ENCODE data around the gene ZNF785.
"Not testable (repeated sequence)": the region's sequence is repeated elsewhere in the genome, so short reads cannot be mapped to it uniquely, and the experiment has no call there.

The ZNF785 gene

GRCh38 chr16:30541502-30542329 lies 43.8 kb downstream of the ZNF785 start:
- Mint-ChIP-seq H3K27ac (no peak overlapping the region), H3K9me3 (no peaks in the 10 kb centered on the region), H3K4me1 (peaks cover 23% of the 10 kb centered on the region), H3K27me3 (no peaks in the 10 kb centered on the region), H3K4me3 (no peak overlapping the region), H3K36me3 (peaks cover 14% of the 10 kb centered on the region)
- no peak for ATAC-seq

DNA sequence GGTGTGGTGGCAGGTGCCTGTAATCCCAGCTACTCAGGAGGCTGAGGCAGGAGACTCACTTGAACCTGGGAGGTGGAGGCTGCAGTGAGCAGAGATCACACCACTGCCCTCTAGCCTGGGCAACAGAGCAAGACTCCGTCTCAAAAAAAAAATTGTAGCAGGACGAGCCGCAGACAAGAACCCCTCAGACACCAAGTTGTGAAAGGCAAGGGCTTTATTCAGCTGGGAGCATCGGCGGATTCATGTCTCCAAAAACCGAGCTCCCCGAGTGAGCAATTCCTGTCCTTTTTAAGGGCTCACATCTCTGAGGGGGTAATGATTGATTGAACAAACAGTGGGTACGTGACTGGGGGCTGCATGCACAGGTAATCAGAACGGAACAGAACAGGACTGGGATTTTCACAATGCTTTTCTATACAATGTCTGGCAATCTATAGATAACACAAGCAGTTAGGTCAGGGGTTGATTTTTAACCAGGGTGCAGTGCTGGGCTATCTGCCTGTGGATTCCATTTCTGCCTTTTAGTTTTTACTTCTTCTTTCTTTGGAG lies 44.5 kb downstream of the ZNF785 start:
- peaks cover 14% of the 10 kb centered on the region for H3K36me3 Mint-ChIP-seq
- H3K27me3 Mint-ChIP-seq, H3K4me3 Mint-ChIP-seq, ATAC-seq, H3K27ac Mint-ChIP-seq, H3K9me3 Mint-ChIP-seq: not testable (repeated sequence)
- H3K4me1 Mint-ChIP-seq = peaks cover 25% of the 10 kb centered on the region

GRCh38 chr16:30539986-30540526 lies 45.4 kb downstream of the ZNF785 start:
- H3K27ac Mint-ChIP-seq, H3K27me3 Mint-ChIP-seq, H3K9me3 Mint-ChIP-seq, H3K4me3 Mint-ChIP-seq, ATAC-seq: not testable (repeated sequence)
- Mint-ChIP-seq H3K4me1 (peaks cover 27% of the 10 kb centered on the region), H3K36me3 (peaks cover 14% of the 10 kb centered on the region)

- Mint-ChIP-seq H3K9me3 (no peaks in the 10 kb centered on the region), H3K27ac (no peak overlapping the region)
Measured at GRCh38 chr16:30539000-30539964, 46.2 kb downstream of the ZNF785 start.

DNA sequence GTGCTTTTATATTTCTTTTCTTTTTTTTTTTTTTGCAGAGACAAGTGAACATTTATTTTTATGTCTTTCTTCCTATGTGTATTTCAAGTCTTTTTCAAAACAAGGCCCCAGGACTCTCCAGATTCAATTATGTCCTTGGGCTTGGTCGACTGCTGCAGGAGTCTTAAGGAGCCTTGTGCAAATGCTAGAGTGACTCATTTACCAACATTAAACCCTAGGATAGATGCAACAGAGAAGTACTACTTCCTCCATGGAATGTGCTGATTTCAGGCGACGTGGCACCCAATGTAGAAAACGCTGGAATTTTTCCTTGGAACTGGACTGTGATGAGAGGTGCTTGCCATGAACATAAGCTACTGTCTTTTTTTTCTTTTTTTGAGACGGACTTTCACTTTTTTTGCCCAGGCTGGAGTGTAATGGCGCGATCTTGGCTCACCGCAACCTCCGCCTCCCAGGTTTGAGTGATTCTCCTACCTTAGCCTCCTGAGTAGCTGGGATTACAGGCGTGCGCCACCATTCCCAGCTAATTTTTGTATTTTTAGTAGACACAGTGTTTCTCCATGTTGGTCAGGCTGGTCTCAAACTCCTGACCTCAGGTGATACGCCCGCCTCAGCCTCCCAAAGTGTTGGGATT lies 49.0 kb downstream of the ZNF785 start:
- H3K9me3 Mint-ChIP-seq, ATAC-seq, H3K27me3 Mint-ChIP-seq: not testable (repeated sequence)
- Mint-ChIP-seq H3K4me1 (peaks cover 38% of the 10 kb centered on the region), H3K27ac (peak overlapping the region; percentile 95), H3K36me3 (peaks cover 14% of the 10 kb centered on the region), H3K4me3 (peak overlapping the region; percentile 94)

More at GRCh38 chr16:30539000-30539964, 46.2 kb downstream of the ZNF785 start:
- H3K4me1 Mint-ChIP-seq = peaks cover 27% of the 10 kb centered on the region
- peaks cover 14% of the 10 kb centered on the region for H3K36me3 Mint-ChIP-seq
- ATAC-seq = no peak
- no peak overlapping the region for H3K4me3 Mint-ChIP-seq
- H3K27me3 Mint-ChIP-seq = no peaks in the 10 kb centered on the region

- Mint-ChIP-seq H3K9me3 (no peaks in the 10 kb centered on the region), H3K27ac (peak overlapping the region; percentile 95), H3K36me3 (peaks cover 14% of the 10 kb centered on the region), H3K4me1 (peaks cover 38% of the 10 kb centered on the region), H3K27me3 (no peaks in the 10 kb centered on the region), H3K4me3 (peak overlapping the region; percentile 94)
- peak; percentile 74 for ATAC-seq
Measured at GRCh38 chr16:30535777-30536190, 49.7 kb downstream of the ZNF785 start.

DNA sequence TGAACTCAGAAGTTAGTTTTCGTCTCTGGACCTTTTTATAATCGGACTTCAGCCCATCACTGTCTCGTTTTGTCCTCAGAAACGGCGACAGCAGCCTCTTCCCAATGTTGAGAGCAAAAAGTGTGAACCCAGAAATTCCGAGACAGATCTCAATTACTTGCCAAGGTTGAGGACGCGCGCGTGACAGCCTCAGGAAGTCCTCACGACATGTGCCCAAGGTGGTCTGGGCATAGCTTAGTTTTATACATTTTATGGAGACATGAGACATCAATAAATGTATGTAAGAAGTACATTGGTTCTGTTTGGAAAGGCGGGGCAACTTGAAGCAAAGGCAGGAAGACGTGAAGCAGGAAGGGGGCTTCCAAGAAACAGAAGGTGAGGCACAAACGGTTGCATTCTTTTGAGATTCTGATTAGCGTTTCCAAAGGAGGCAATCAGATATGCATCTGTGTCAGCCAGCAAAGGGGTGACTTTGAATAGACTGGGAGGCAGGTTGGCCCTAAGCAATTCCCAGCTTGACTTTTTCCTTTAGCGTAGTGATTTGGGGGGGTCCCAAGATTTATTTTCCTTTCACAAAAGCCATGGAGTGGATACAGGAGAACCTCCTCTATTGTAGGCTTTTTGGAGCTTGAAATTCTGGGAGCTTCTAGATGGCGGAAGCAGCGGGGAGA lies 50.3 kb downstream of the ZNF785 start:
- peak; percentile 40 for ATAC-seq
- H3K9me3 Mint-ChIP-seq = no peaks in the 10 kb centered on the region
- H3K4me3 Mint-ChIP-seq = peak overlapping the region; percentile 94
- peaks cover 14% of the 10 kb centered on the region for H3K36me3 Mint-ChIP-seq
- peak overlapping the region; percentile 95 for H3K27ac Mint-ChIP-seq
- no peaks in the 10 kb centered on the region for H3K27me3 Mint-ChIP-seq
- H3K4me1 Mint-ChIP-seq = peaks cover 38% of the 10 kb centered on the region

GRCh38 chr16:30534368-30535105 lies 51.0 kb downstream of the ZNF785 start, which contains the start of gene ZNF747:
TSS of gene ZNF747 (minus strand) at chr16:30534858. CDS start at chr16:30534679, 179 bp downstream.
- peaks cover 38% of the 10 kb centered on the region for H3K4me1 Mint-ChIP-seq
- H3K9me3 Mint-ChIP-seq = no peaks in the 10 kb centered on the region
- H3K36me3 Mint-ChIP-seq = peaks cover 14% of the 10 kb centered on the region
- ATAC-seq = peak; percentile 91
- peak within 1 kb of the TSS; percentile 95 for H3K27ac Mint-ChIP-seq
- H3K27me3 Mint-ChIP-seq = no peaks in the 10 kb centered on the region
- H3K4me3 Mint-ChIP-seq = peak within 1 kb of the TSS; percentile 94

DNA sequence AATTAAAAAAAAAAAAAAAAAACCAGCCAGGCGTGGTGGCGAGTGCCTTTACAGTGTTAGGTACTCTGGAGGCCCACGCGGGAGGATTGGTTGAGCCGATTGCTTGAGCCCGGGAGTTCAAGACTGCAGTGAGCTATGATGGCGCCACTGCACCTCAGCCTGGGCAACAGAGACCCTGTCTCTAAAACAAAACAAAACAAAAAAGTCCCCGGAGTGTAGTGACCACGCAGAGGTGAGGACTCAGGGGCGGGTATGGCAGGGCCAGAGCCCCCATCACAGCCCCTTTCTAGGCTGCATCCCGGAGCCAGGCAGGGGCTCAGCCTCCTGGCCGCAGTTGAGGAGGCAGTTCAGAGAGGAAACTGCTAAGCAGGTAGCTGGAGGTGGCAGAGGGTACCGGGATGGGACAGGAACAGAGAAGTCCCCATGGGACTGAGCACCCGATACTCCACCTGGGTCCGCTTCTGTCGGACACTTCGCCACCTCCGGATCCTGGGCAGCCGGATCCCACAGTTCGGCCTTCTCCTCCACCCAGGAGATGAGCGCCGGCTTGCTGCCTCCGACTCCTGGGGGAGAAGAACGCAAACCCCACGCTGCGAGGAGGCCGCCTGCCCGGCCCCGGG lies 51.6 kb downstream of the ZNF785 start:
- Mint-ChIP-seq H3K27ac (peak overlapping the region; percentile 95), H3K4me1 (peaks cover 41% of the 10 kb centered on the region), H3K36me3 (peaks cover 11% of the 10 kb centered on the region), H3K4me3 (peak overlapping the region; percentile 94), H3K9me3 (no peaks in the 10 kb centered on the region), H3K27me3 (no peaks in the 10 kb centered on the region)
- ATAC-seq = peak; percentile 4

GRCh38 chr16:30533146-30533522 lies 52.4 kb downstream of the ZNF785 start:
- H3K4me3 Mint-ChIP-seq = peak overlapping the region; percentile 78
- H3K27ac Mint-ChIP-seq = peak overlapping the region; percentile 95
- no peaks in the 10 kb centered on the region for H3K9me3 Mint-ChIP-seq
- no peaks in the 10 kb centered on the region for H3K27me3 Mint-ChIP-seq
- ATAC-seq = no peak
- H3K4me1 Mint-ChIP-seq = peaks cover 42% of the 10 kb centered on the region
- peaks cover 4% of the 10 kb centered on the region for H3K36me3 Mint-ChIP-seq

GRCh38 chr16:30532285-30533145 lies 53.0 kb downstream of the ZNF785 start:
- ATAC-seq = no peak
- no peak overlapping the region for H3K4me3 Mint-ChIP-seq
- peak overlapping the region; percentile 95 for H3K27ac Mint-ChIP-seq
- H3K4me1 Mint-ChIP-seq = peaks cover 46% of the 10 kb centered on the region
- H3K36me3 Mint-ChIP-seq = no peaks in the 10 kb centered on the region
- H3K9me3 Mint-ChIP-seq = no peaks in the 10 kb centered on the region
- H3K27me3 Mint-ChIP-seq = no peaks in the 10 kb centered on the region

Measured in stimulated activated memory B cell treated with anti-CD40 and anti-IgM and Interleukin-4, amounts not matched to agents 10 μg/mL and 1 μg/mL and 100 μg/mL, for 72 hours (primary cell).